HepG2 (cell line): Measurements from ENCODE around the gene RHBG. TPM values are rescaled to one million over a fixed set of nuclear protein-coding genes. Genes with fewer than 3 reads are reported as not detected.

Source experiments
- ATAC-seq: fragments of 200-7000 bp; cut with Tn5 transposase; 3 replicates; pipeline ENCODE4 v1.9.1; 2020; ENCODE audit warnings: mild to moderate bottlenecking, moderate library complexity
- BruUV-seq: library from RNA; stranded (reverse); fragments of 400-500 nt; replicated peaks from 2 replicates; lab custom pipeline; 2021; lab: Mats Ljungman, UMichigan
- CTCF ChIA-PET: fragments of 300-600 bp; formaldehyde crosslinking; extraction: SDS; loops from one replicate; lab custom pipeline; 2021; ENCODE audit warnings: low total read pairs, inconsistent platforms, low intra/inter-chr PET ratio; lab: Yijun Ruan, JAX
- POLR2A ChIA-PET: fragments of 350-600 bp; sonication (Branson Sonifier 250); formaldehyde crosslinking; loops from one replicate; lab custom pipeline; 2020; ENCODE audit warnings: antibody characterized with exemption, inconsistent platforms; lab: Yijun Ruan, JAX
- DNase-seq: peaks from one replicate; pipeline ENCODE4 v3.0.0-alpha.2; 2015; ENCODE audit warnings: low spot score
- FAIRE-seq: peaks from 3 replicates; lab custom pipeline; 2011; peaks lifted over from hg19 to GRCh38; lab: Jason Lieb, UNC
- H2AFZ ChIP-seq: one replicate; pipeline ENCODE4 v1.6.1; 2011; ENCODE audit warnings: low read length, inconsistent platforms
- H3K27ac ChIP-seq: fragments of 300-600 bp; 3 replicates; pipeline ENCODE4 v1.8.0; 2011; ENCODE audit warnings: mixed run types, mild to moderate bottlenecking, mixed read lengths, low read length, inconsistent platforms; ENCODE audit not compliant: insufficient read depth; ENCODE audit errors: extremely low read length
- H3K27me3 ChIP-seq, 2 experiments: fragments of 200-600 bp in 1 of 2; 2 replicates in 1 of 2; 3 replicates in 1 of 2; pipeline versions ENCODE4 v1.6.0 to v1.8.0; 2011; ENCODE audit warnings: low read length in 2 of 2, mild to moderate bottlenecking in 2 of 2, moderate library complexity in 2 of 2, inconsistent platforms in 1 of 2; ENCODE audit not compliant: insufficient read depth in 2 of 2, control insufficient read depth in 1 of 2
- H3K36me3 ChIP-seq, 2 experiments: fragments of 200-600 bp in 1 of 2; replicated peaks in 1 of 2; 2 replicates in 1 of 2; 3 replicates in 1 of 2; pipeline versions ENCODE4 v1.5.1 to v1.8.0; 2011; ENCODE audit warnings: low read length in 2 of 2, inconsistent platforms in 1 of 2; ENCODE audit not compliant: insufficient read depth in 2 of 2, control insufficient read depth in 1 of 2
- H3K4me1 ChIP-seq: 2 replicates; pipeline ENCODE4 v1.5.1; 2012; ENCODE audit warnings: low read length, inconsistent platforms; ENCODE audit not compliant: insufficient read depth
- H3K4me2 ChIP-seq: 2 replicates; pipeline ENCODE4 v1.6.0; 2011; ENCODE audit warnings: low read depth, low read length, inconsistent platforms
- H3K4me3 ChIP-seq, 3 experiments: fragments of 200-600 bp in 1 of 3; sonication (generic), shearing (Covaris generic) in 1 of 3; replicated peaks in 1 of 3; 2 replicates each; pipeline ENCODE4 v1.5.1; 2011 to 2016; ENCODE audit warnings: low read length in 3 of 3, inconsistent platforms in 2 of 3, low read depth in 2 of 3, mild to moderate bottlenecking in 2 of 3, control low read depth in 1 of 3, mixed read lengths in 1 of 3; ENCODE audit not compliant: insufficient read depth in 1 of 3
- H3K79me2 ChIP-seq: one replicate; pipeline ENCODE4 v1.6.1; 2011; ENCODE audit warnings: low read length, inconsistent platforms; ENCODE audit not compliant: insufficient read depth
- H3K9ac ChIP-seq: 2 replicates; pipeline ENCODE4 v1.6.0; 2011; ENCODE audit warnings: mild to moderate bottlenecking, low read depth, low read length, inconsistent platforms; ENCODE audit not compliant: insufficient read depth
- H3K9me3 ChIP-seq: 2 replicates; pipeline ENCODE4 v1.5.1; 2012; ENCODE audit warnings: mild to moderate bottlenecking, low read length
- H4K20me1 ChIP-seq: 2 replicates; pipeline ENCODE4 v1.6.0; 2011; ENCODE audit warnings: inconsistent platforms, mild to moderate bottlenecking, low read length, moderate library complexity; ENCODE audit not compliant: insufficient read depth
- AKAP8 ChIP-seq: sonication (generic); formaldehyde crosslinking; IDR thresholded peaks from 2 replicates; pipeline ENCODE4 v1.5.1; 2020; ENCODE audit warnings: mild to moderate bottlenecking, missing genetic modification reagents
- HNF1B ChIP-seq: sonication (generic); formaldehyde crosslinking; IDR thresholded peaks from 2 replicates; pipeline ENCODE4 v1.5.1; 2020; ENCODE audit warnings: mild to moderate bottlenecking, moderate library complexity, missing genetic modification reagents
- HOXA9 ChIP-seq: sonication (generic); formaldehyde crosslinking; IDR thresholded peaks from 2 replicates; pipeline ENCODE4 v1.8.1; 2022; ENCODE audit warnings: missing genetic modification reagents, mild to moderate bottlenecking, moderate library complexity, borderline replicate concordance
- MLX ChIP-seq: IDR thresholded peaks from 2 replicates; pipeline ENCODE4 v1.6.1; 2016
- NFIB ChIP-seq: sonication (generic); formaldehyde crosslinking; IDR thresholded peaks from 2 replicates; pipeline ENCODE4 v1.9.0; 2021; ENCODE audit warnings: missing genetic modification reagents, mild to moderate bottlenecking, borderline replicate concordance
- NFKB2 ChIP-seq: sonication (generic); formaldehyde crosslinking; IDR thresholded peaks from 2 replicates; pipeline ENCODE4 v1.4.0; 2020; ENCODE audit warnings: missing genetic modification reagents, borderline replicate concordance
- NR1H2 ChIP-seq: sonication (generic); formaldehyde crosslinking; IDR thresholded peaks from 2 replicates; pipeline ENCODE4 v1.8.1; 2022; ENCODE audit warnings: low read depth, missing genetic modification reagents, borderline replicate concordance
- POGZ ChIP-seq: sonication (generic); formaldehyde crosslinking; IDR thresholded peaks from 2 replicates; pipeline ENCODE4 v1.4.0; 2020; ENCODE audit warnings: mild to moderate bottlenecking, missing genetic modification reagents
- ZKSCAN5 ChIP-seq: sonication (generic); formaldehyde crosslinking; IDR thresholded peaks from 2 replicates; pipeline ENCODE4 v1.5.1; 2020; ENCODE audit warnings: mild to moderate bottlenecking, missing genetic modification reagents
- ZNF136 ChIP-seq: sonication (generic); formaldehyde crosslinking; IDR thresholded peaks from 2 replicates; pipeline ENCODE4 v1.8.1; 2022; ENCODE audit warnings: low read depth, mild to moderate bottlenecking, moderate library complexity, missing genetic modification reagents
- ZNF687 ChIP-seq: sonication (generic); formaldehyde crosslinking; IDR thresholded peaks from 2 replicates; pipeline ENCODE4 v1.5.1; 2020; ENCODE audit warnings: mild to moderate bottlenecking, missing genetic modification reagents, moderate library complexity
- ZNF704 ChIP-seq: sonication (generic); formaldehyde crosslinking; IDR thresholded peaks from 2 replicates; pipeline ENCODE4 v1.8.1; 2023; ENCODE audit warnings: mild to moderate bottlenecking, inconsistent platforms, moderate library complexity, missing genetic modification reagents, borderline replicate concordance
- ZNF788 ChIP-seq: sonication (generic); formaldehyde crosslinking; IDR thresholded peaks from 2 replicates; pipeline ENCODE4 v1.5.0; 2020; ENCODE audit warnings: mild to moderate bottlenecking, missing genetic modification reagents, borderline replicate concordance
- WGBS: methylation state at CpG from one replicate; pipeline ENCODE4 v1.1.6; 2017; ENCODE audit warnings: low lambda C conversion rate; 5-methylcytosine and 5-hydroxymethylcytosine counted together
- in situ Hi-C: cut with HindIII; loops from 2 replicates; pipeline ENCODE4 v1.10.0; 2017; ENCODE audit warnings: low pct_unique_long_range_greater_than_20kb; ENCODE audit not compliant: extremely low pct_ligation_motif_present
- intact Hi-C: fragments of 100-400 bp; cut with micrococcal nuclease; formaldehyde crosslinking; loops from one replicate; pipeline ENCODE4 v1.10.0; 2022; ENCODE audit not compliant: unreplicated experiment
- polyA plus RNA-seq, 8 experiments: library from polyadenylated mRNA; depleted of rRNA in 3 of 8; stranded (reverse) in 7 of 8; unstranded in 1 of 8; fragments of >200 nt; fragmentation: Illumina TruSeq in 4 of 8; extraction: Trizol in 4 of 8; gene quantifications; 2 replicates each; pipeline versions ENCODE4 v1.2.1 to v1.2.3, GENCODE V29; 2011 to 2016; ENCODE audit warnings: low read depth in 4 of 8, missing spikeins in 1 of 8, mixed read lengths in 1 of 8; ENCODE audit not compliant: insufficient read depth in 1 of 8
- total RNA-seq, 5 experiments: library from RNA; depleted of rRNA; stranded (reverse); fragments of >200 nt; fragmentation: Illumina TruSeq; extraction: Trizol; gene quantifications; 2 replicates each; pipeline ENCODE4 v1.2.3, GENCODE V29; 2016; ENCODE audit warnings: low read depth in 1 of 5

The RHBG gene
- total and polyA plus RNA-seq, 2 of the 13 experiments (the other 11 are each of a cell fraction or from before 2014, with no cell fraction given): 61.8 to 73.5 TPM

- peak overlapping the region; percentile 90 for H3K9ac ChIP-seq
- TF ChIP-seq AKAP8 (CRISPR knock-in tag) (peak; percentile 95), MLX (CRISPR knock-in tag) (peak; percentile 84), HOXA9 (no peak), HNF1B (CRISPR knock-in tag) (peak; percentile 83), NFKB2 (CRISPR knock-in tag) (peak; percentile 89; the same call in 1 of the 2 replicates), ZNF704 (CRISPR knock-in tag) (no peak), ZNF687 (CRISPR knock-in tag) (peak; percentile 94), NR1H2 (no peak), ZNF136 (CRISPR knock-in tag) (no peak), NFIB (CRISPR knock-in tag) (no peak), ZKSCAN5 (CRISPR knock-in tag) (no peak), ZNF788 (CRISPR knock-in tag) (peak; percentile 93), POGZ (CRISPR knock-in tag) (no peak; the same call in 1 of the 2 replicates)
Observed at GRCh38 chr1:156371553-156372264, 2.7 kb downstream of the RHBG start.

More at GRCh38 chr1:156371553-156372264, 2.7 kb downstream of the RHBG start:
- no peaks in the 10 kb centered on the region for H4K20me1 ChIP-seq
- peak overlapping the region; percentile 18 to 90 (median 25); a peak in 5 of 6 replicates for H3K4me3 ChIP-seq
- H3K27ac ChIP-seq: peak overlapping the region; percentile 98
- H3K4me1 ChIP-seq: peaks cover 88% of the 10 kb centered on the region
- ChIA-PET CTCF (no interaction called here), POLR2A (interaction anchor here (0.7 to 8.5 kb wide), 17 partner anchors 10 to 357 kb away, joined by 3 to 189 read pairs (median 5); partner anchors contain the start of genes CCT3, GLMP, ISG20L2 and MEF2D)
- peaks cover 46% of the 10 kb centered on the region for H3K79me2 ChIP-seq
- in situ Hi-C loops: no loop called here
- 2% methylated on average over 5 of the region's 7 CpGs for WGBS
- ATAC-seq (peak; percentile 68), DNase-seq (peak; percentile 99), FAIRE-seq (peak; percentile 96)
- H3K4me2 ChIP-seq: peak overlapping the region; percentile 98
- no TSS peak for BruUV-seq
- intact Hi-C loops: loop anchor here (5.0 kb wide), 1 partner anchor 34 kb away; the partner anchor contains the start of genes CCT3 and TSACC
- H3K36me3 ChIP-seq: peaks cover 2 to 11% of the 10 kb centered on the region in 2 experiments
- H3K9me3 ChIP-seq: no peaks in the 10 kb centered on the region
- no peaks in the 10 kb centered on the region; a peak in 1 of 5 replicates for H3K27me3 ChIP-seq
- H2AFZ ChIP-seq: no peak overlapping the region
